HepG2 (cell line): Measurements from ENCODE around the gene CMTM2. TPM values are rescaled to one million over a fixed set of nuclear protein-coding genes. Genes with fewer than 3 reads are reported as not detected.

Source experiments
- ARID5B ChIP-seq: IDR thresholded peaks from 2 replicates; pipeline ENCODE4 v1.4.0; 2020; ENCODE audit warnings: mild to moderate bottlenecking, missing genetic modification reagents
- ATF7-NPFF ChIP-seq: sonication (generic); formaldehyde crosslinking; IDR thresholded peaks from 2 replicates; pipeline ENCODE4 v1.8.1; 2023; ENCODE audit warnings: mild to moderate bottlenecking, low read depth, missing genetic modification reagents, moderate library complexity
- CERS6 ChIP-seq: sonication (generic); formaldehyde crosslinking; IDR thresholded peaks from 2 replicates; pipeline ENCODE4 v1.5.0; 2020; ENCODE audit warnings: missing genetic modification reagents
- GATA4 ChIP-seq: sonication (generic); IDR thresholded peaks from 2 replicates; pipeline ENCODE4 v1.6.1; 2016; ENCODE audit warnings: antibody characterized with exemption, low read depth, borderline replicate concordance
- NFYC ChIP-seq: IDR thresholded peaks from 2 replicates; pipeline ENCODE4 v1.6.1; 2016; ENCODE audit warnings: missing genetic modification reagents, missing compliant biosample characterization
- SAFB2 ChIP-seq: sonication (generic); formaldehyde crosslinking; IDR thresholded peaks from 2 replicates; pipeline ENCODE4 v1.5.1; 2020; ENCODE audit warnings: missing genetic modification reagents, low read depth, mild to moderate bottlenecking, borderline replicate concordance
- SCMH1 ChIP-seq: sonication (generic); formaldehyde crosslinking; IDR thresholded peaks from 2 replicates; pipeline ENCODE4 v1.9.0; 2021; ENCODE audit warnings: missing genetic modification reagents, mild to moderate bottlenecking, borderline replicate concordance
- STAT6 ChIP-seq: sonication (generic); formaldehyde crosslinking; IDR thresholded peaks from 2 replicates; pipeline ENCODE4 v1.4.0; 2020; ENCODE audit warnings: missing genetic modification reagents, mild to moderate bottlenecking, borderline replicate concordance
- ZBTB20 ChIP-seq: sonication (generic); formaldehyde crosslinking; IDR thresholded peaks from 2 replicates; pipeline ENCODE4 v1.8.1; 2023; ENCODE audit warnings: missing genetic modification reagents, low read depth, mild to moderate bottlenecking, borderline replicate concordance
- ZBTB8A ChIP-seq: sonication (generic); formaldehyde crosslinking; IDR thresholded peaks from 2 replicates; pipeline ENCODE4 v1.4.0; 2020; ENCODE audit warnings: mild to moderate bottlenecking, low read depth, missing genetic modification reagents, borderline replicate concordance
- ZMYM4 ChIP-seq: sonication (generic); formaldehyde crosslinking; IDR thresholded peaks from 2 replicates; pipeline ENCODE4 v1.8.1; 2023; ENCODE audit warnings: mild to moderate bottlenecking, missing genetic modification reagents
- polyA plus RNA-seq, 8 experiments: library from polyadenylated mRNA; depleted of rRNA in 3 of 8; stranded (reverse) in 7 of 8; unstranded in 1 of 8; fragments of >200 nt; fragmentation: Illumina TruSeq in 4 of 8; extraction: Trizol in 4 of 8; gene quantifications; 2 replicates each; pipeline versions ENCODE4 v1.2.1 to v1.2.3, GENCODE V29; 2011 to 2016; ENCODE audit warnings: low read depth in 4 of 8, missing spikeins in 1 of 8, mixed read lengths in 1 of 8; ENCODE audit not compliant: insufficient read depth in 1 of 8
- total RNA-seq, 5 experiments: library from RNA; depleted of rRNA; stranded (reverse); fragments of >200 nt; fragmentation: Illumina TruSeq; extraction: Trizol; gene quantifications; 2 replicates each; pipeline ENCODE4 v1.2.3, GENCODE V29; 2016; ENCODE audit warnings: low read depth in 1 of 5
- TF ChIP-seq, protein P1 (sequence below): sonication (generic); formaldehyde crosslinking; IDR thresholded peaks from 2 replicates; pipeline ENCODE4 v1.8.1; 2023; ENCODE audit warnings: mild to moderate bottlenecking, missing genetic modification reagents
- TF ChIP-seq, protein P2 (sequence below): sonication (generic); formaldehyde crosslinking; IDR thresholded peaks from 2 replicates; pipeline ENCODE4 v1.5.1; 2020; ENCODE audit warnings: missing genetic modification reagents, mild to moderate bottlenecking, borderline replicate concordance
- TF ChIP-seq, protein P3 (sequence below): sonication (generic); formaldehyde crosslinking; IDR thresholded peaks from 2 replicates; pipeline ENCODE4 v1.4.0; 2020; ENCODE audit warnings: missing genetic modification reagents

The CMTM2 gene
- total and polyA plus RNA-seq, 2 of the 13 experiments (the other 11 are each of a cell fraction or from before 2014, with no cell fraction given), result not detected

DNA sequence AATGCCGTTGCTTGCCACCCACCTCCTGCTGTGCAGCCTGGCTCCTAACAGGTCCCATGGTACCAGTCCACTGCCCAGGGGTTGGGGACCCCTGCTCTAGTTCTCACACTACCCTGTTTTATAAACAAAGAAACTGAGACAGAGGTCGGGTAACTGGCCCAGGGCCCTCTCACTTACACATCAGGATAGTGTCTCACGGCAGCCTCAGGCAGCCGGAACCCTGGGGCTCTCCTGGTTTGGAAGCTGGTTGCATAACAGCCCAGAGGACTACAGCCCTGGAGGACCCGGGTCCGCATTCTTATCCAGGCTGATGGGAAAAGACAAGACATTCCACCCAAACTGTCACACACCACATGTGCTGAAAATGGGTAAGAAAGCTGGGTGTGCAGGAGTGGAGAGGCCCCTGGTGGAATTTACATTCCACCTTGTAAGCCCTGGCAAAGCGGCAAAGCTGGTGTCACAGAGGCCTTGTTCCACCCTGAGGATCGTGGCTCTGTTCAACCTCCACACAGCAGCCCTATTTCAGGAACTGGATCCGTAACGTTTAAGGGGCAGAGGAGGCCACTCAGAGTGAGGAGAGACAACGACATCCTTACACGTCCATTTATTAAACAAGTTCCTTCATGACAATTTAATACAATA is 35.0 kb downstream of the CMTM2 start (continued):
- TF ChIP-seq GATA4 (peak; percentile 16; the same call in 1 of the 2 replicates), ATF7-NPFF (CRISPR knock-in tag) (no peak), SAFB2 (CRISPR knock-in tag) (no peak), NFYC (CRISPR knock-in tag) (no peak), SCMH1 (CRISPR knock-in tag) (no peak), CERS6 (CRISPR knock-in tag) (no peak), ARID5B (CRISPR knock-in tag) (0 out of 2 replicates have a peak, but pooled peaks have one; percentile 17), ZBTB8A (CRISPR knock-in tag) (no peak), ZBTB20 (CRISPR knock-in tag) (0 out of 2 replicates have a peak, but pooled peaks have one; percentile 54), ZMYM4 (CRISPR knock-in tag) (no peak), STAT6 (CRISPR knock-in tag) (no peak)
- TF ChIP-seq, protein P1, sequence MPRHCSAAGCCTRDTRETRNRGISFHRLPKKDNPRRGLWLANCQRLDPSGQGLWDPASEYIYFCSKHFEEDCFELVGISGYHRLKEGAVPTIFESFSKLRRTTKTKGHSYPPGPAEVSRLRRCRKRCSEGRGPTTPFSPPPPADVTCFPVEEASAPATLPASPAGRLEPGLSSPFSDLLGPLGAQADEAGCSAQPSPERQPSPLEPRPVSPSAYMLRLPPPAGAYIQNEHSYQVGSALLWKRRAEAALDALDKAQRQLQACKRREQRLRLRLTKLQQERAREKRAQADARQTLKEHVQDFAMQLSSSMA, result no peak
- TF ChIP-seq, protein P2, sequence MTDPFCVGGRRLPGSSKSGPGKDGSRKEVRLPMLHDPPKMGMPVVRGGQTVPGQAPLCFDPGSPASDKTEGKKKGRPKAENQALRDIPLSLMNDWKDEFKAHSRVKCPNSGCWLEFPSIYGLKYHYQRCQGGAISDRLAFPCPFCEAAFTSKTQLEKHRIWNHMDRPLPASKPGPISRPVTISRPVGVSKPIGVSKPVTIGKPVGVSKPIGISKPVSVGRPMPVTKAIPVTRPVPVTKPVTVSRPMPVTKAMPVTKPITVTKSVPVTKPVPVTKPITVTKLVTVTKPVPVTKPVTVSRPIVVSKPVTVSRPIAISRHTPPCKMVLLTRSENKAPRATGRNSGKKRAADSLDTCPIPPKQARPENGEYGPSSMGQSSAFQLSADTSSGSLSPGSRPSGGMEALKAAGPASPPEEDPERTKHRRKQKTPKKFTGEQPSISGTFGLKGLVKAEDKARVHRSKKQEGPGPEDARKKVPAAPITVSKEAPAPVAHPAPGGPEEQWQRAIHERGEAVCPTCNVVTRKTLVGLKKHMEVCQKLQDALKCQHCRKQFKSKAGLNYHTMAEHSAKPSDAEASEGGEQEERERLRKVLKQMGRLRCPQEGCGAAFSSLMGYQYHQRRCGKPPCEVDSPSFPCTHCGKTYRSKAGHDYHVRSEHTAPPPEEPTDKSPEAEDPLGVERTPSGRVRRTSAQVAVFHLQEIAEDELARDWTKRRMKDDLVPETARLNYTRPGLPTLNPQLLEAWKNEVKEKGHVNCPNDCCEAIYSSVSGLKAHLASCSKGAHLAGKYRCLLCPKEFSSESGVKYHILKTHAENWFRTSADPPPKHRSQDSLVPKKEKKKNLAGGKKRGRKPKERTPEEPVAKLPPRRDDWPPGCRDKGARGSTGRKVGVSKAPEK, result no peak
- TF ChIP-seq, protein P3, sequence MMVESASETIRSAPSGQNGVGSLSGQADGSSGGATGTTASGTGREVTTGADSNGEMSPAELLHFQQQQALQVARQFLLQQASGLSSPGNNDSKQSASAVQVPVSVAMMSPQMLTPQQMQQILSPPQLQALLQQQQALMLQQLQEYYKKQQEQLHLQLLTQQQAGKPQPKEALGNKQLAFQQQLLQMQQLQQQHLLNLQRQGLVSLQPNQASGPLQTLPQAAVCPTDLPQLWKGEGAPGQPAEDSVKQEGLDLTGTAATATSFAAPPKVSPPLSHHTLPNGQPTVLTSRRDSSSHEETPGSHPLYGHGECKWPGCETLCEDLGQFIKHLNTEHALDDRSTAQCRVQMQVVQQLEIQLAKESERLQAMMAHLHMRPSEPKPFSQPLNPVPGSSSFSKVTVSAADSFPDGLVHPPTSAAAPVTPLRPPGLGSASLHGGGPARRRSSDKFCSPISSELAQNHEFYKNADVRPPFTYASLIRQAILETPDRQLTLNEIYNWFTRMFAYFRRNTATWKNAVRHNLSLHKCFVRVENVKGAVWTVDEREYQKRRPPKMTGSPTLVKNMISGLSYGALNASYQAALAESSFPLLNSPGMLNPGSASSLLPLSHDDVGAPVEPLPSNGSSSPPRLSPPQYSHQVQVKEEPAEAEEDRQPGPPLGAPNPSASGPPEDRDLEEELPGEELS (CRISPR knock-in tag), result no peak
